Testis (tissue), 3 donors: ENCODE data around the gene KRTAP10-1. TPM values are rescaled to one million over a fixed set of nuclear protein-coding genes. Genes with fewer than 3 reads are reported as not detected.

ENCODE experiments used
- DNase-seq: peaks from one replicate; pipeline ENCODE4 v3.0.0-alpha.2; 2019
- H3K27ac ChIP-seq, 2 donors: fragments of 200-600 bp; sonication (generic); one replicate each; pipeline ENCODE4 v1.5.1; 2019
- H3K27me3 ChIP-seq: fragments of 200-600 bp; sonication (generic); one replicate; pipeline ENCODE4 v1.5.1; 2019
- H3K36me3 ChIP-seq: fragments of 200-600 bp; sonication (generic); one replicate; pipeline ENCODE4 v1.5.1; 2017; ENCODE audit warnings: low read depth; ENCODE audit errors: missing control alignments
- H3K4me1 ChIP-seq: fragments of 200-600 bp; sonication (generic); one replicate; pipeline ENCODE4 v1.5.1; 2019
- H3K4me3 ChIP-seq, 2 donors: fragments of 200-600 bp; sonication (generic); one replicate each; pipeline ENCODE4 v1.5.1; 2017 to 2019
- H3K9me3 ChIP-seq: fragments of 200-600 bp; sonication (generic); one replicate; pipeline ENCODE4 v1.5.1; 2017
- POLR2A ChIP-seq: fragments of 450-650 bp; IDR thresholded peaks from one replicate; pipeline ENCODE4 v1.6.1; 2017; ENCODE audit warnings: antibody characterized with exemption, mild to moderate bottlenecking, moderate library complexity
- WGBS, 2 donors: methylation state at CpG; one replicate each; pipeline ENCODE4 v1.1.5; 2018; 5-methylcytosine and 5-hydroxymethylcytosine counted together
- intact Hi-C: fragments of 100-400 bp; cut with DNase I; formaldehyde crosslinking; loops from one replicate; pipeline ENCODE4 v1.15.1; 2023; ENCODE audit warnings: low total_unique reads
- polyA plus RNA-seq: library from polyadenylated mRNA; stranded (reverse); fragments of 350-450 nt; fragmentation: Illumina TruSeq; extraction: RNeasy Lipid Tissue Mini Kit (QIAGEN cat#74804); gene quantifications from one replicate; pipeline ENCODE4 v1.2.3, GENCODE V29; 2014; ENCODE audit warnings: low read depth, low replicate concordance; ENCODE audit not compliant: insufficient read depth
- total RNA-seq, 2 donors: library from RNA; depleted of rRNA; stranded (reverse); fragments of >200 nt; gene quantifications; one replicate each; pipeline ENCODE4 v1.2.3, GENCODE V29; 2016
- TF ChIP-seq, protein P1 (sequence below), 3 experiments: fragments of 450-650 bp in 2 of 3; fragments of 200-600 bp in 1 of 3; sonication (generic) in 1 of 3; IDR thresholded peaks; one replicate each; pipeline ENCODE4 v1.5.1; 2016 to 2019; ENCODE audit warnings: antibody characterized with exemption in 3 of 3, mild to moderate bottlenecking in 2 of 3, moderate library complexity in 1 of 3

Gene KRTAP10-1
- total and polyA plus RNA-seq, 3 donors from 2014 or later, result not detected

- no peaks in the 10 kb centered on the region for H3K36me3 ChIP-seq
- H3K4me3 ChIP-seq, result no peak overlapping the region
- no peaks in the 10 kb centered on the region for H3K9me3 ChIP-seq
- TF ChIP-seq POLR2A, result no peak
- TF ChIP-seq, protein P1, sequence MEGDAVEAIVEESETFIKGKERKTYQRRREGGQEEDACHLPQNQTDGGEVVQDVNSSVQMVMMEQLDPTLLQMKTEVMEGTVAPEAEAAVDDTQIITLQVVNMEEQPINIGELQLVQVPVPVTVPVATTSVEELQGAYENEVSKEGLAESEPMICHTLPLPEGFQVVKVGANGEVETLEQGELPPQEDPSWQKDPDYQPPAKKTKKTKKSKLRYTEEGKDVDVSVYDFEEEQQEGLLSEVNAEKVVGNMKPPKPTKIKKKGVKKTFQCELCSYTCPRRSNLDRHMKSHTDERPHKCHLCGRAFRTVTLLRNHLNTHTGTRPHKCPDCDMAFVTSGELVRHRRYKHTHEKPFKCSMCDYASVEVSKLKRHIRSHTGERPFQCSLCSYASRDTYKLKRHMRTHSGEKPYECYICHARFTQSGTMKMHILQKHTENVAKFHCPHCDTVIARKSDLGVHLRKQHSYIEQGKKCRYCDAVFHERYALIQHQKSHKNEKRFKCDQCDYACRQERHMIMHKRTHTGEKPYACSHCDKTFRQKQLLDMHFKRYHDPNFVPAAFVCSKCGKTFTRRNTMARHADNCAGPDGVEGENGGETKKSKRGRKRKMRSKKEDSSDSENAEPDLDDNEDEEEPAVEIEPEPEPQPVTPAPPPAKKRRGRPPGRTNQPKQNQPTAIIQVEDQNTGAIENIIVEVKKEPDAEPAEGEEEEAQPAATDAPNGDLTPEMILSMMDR (IDR thresholded peaks at IDR 0.05), result no peak
- 81 to 87% methylated on average over 1 of the region's 1 CpG for WGBS, 2 donors
- H3K4me1 ChIP-seq, result no peaks in the 10 kb centered on the region
- intact Hi-C loops, result no loop called here
- no peaks in the 10 kb centered on the region for H3K27me3 ChIP-seq
- no peak overlapping the region for H3K27ac ChIP-seq
- no peak for DNase-seq
Measured at GRCh38 chr21:44542716-44543115, 2.7 kb upstream of the KRTAP10-1 start.

- H3K27ac ChIP-seq, result no peak overlapping the region
- intact Hi-C loops, result no loop called here
- H3K4me3 ChIP-seq, result no peak overlapping the region
- H3K4me1 ChIP-seq, result no peaks in the 10 kb centered on the region
- H3K36me3 ChIP-seq, result no peaks in the 10 kb centered on the region
- no peak for DNase-seq
- TF ChIP-seq POLR2A, result no peak
- TF ChIP-seq, protein P1 (IDR thresholded peaks at IDR 0.05), result no peak
- WGBS, 2 donors, result 80 to 86% methylated on average over 10 to 11 of the region's 11 CpGs
- H3K9me3 ChIP-seq, result no peaks in the 10 kb centered on the region
- H3K27me3 ChIP-seq, result no peaks in the 10 kb centered on the region
Measured at GRCh38 chr21:44540741-44541288, 820 bp upstream of the KRTAP10-1 start.

DNA sequence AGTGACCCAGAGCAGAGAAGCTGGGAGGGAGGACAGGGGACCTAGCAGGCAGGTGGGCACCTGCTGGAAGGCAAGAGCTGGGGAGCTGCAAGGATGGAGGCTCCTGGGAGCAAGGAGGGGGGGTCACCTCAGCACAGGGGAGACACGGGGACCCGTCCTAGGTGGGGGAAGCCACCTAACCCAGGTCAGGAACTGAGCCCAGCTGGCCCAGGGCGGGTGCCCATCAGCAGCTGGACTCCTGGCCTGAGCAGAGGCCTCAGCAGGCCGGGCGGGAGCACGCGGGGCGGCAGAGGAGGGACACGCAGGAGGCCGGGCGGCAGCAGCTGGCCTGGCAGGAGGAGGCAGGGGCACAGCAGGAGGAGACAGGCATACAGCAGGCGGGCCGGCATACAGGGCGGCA lies 949 bp downstream of the KRTAP10-1 start:
- Histone ChIP-seq H3K4me1 (no peaks in the 10 kb centered on the region), H3K9me3 (no peaks in the 10 kb centered on the region), H3K4me3 (no peak overlapping the region), H3K27me3 (no peaks in the 10 kb centered on the region), H3K27ac (no peak overlapping the region), H3K36me3 (no peaks in the 10 kb centered on the region)
- DNase-seq, result no peak
- 72 to 82% methylated on average over 14 of the region's 14 CpGs for WGBS, 2 donors
- TF ChIP-seq, protein P1 (IDR thresholded peaks at IDR 0.05), result no peak
- no peak for TF ChIP-seq POLR2A
- intact Hi-C loops, result no loop called here

GRCh38 chr21:44537930-44538911 lies 1.8 kb downstream of the KRTAP10-1 start:
- H3K4me3 ChIP-seq, result no peak overlapping the region
- H3K27ac ChIP-seq, result no peak overlapping the region
- H3K27me3 ChIP-seq, result no peaks in the 10 kb centered on the region
- H3K9me3 ChIP-seq, result no peaks in the 10 kb centered on the region
- DNase-seq, result no peak
- 91 to 94% methylated on average over 25 to 33 of the region's 33 CpGs for WGBS, 2 donors
- intact Hi-C loops, result no loop called here
- no peaks in the 10 kb centered on the region for H3K36me3 ChIP-seq
- TF ChIP-seq, protein P1 (IDR thresholded peaks at IDR 0.05), result no peak
- no peak for TF ChIP-seq POLR2A
- H3K4me1 ChIP-seq, result no peaks in the 10 kb centered on the region
